Thoracic aorta (tissue), 2 donors: ENCODE data around the gene DNAH10. TPM values are rescaled to one million over a fixed set of nuclear protein-coding genes. Genes with fewer than 3 reads are reported as not detected.

Source experiments
- ATAC-seq: fragments of 150-250 bp; one replicate; pipeline ENCODE4 v1.8.0; 2017; ENCODE audit warnings: low read depth; ENCODE audit not compliant: insufficient number of reproducible peaks, low FRiP score
- DNase-seq: peaks from one replicate; pipeline ENCODE4 v3.0.0-alpha.2; 2020; ENCODE audit warnings: low spot score
- H3K27ac ChIP-seq, 2 donors: fragments of 200-600 bp; sonication (generic); 1 replicate in 1 of 2; 2 replicates in 1 of 2; pipeline ENCODE4 v1.5.1; 2016; ENCODE audit warnings: mild to moderate bottlenecking in 2 of 2, moderate library complexity in 2 of 2
- H3K27me3 ChIP-seq: fragments of 200-600 bp; sonication (generic); replicated peaks from 2 replicates; pipeline ENCODE4 v1.6.0; 2016; ENCODE audit warnings: mild to moderate bottlenecking; ENCODE audit not compliant: insufficient read depth
- H3K36me3 ChIP-seq: fragments of 200-600 bp; sonication (generic); one replicate; pipeline ENCODE4 v1.5.1; 2016
- H3K4me1 ChIP-seq, 2 donors: fragments of 200-600 bp; sonication (generic); 1 replicate in 1 of 2; 2 replicates in 1 of 2; pipeline versions ENCODE4 v1.5.1 to v1.6.0; 2016; ENCODE audit warnings: low read depth in 2 of 2, mild to moderate bottlenecking in 1 of 2; ENCODE audit not compliant: control insufficient read depth in 1 of 2
- H3K4me3 ChIP-seq: fragments of 200-600 bp; sonication (generic); 2 replicates; pipeline ENCODE4 v1.5.1; 2016; ENCODE audit warnings: mild to moderate bottlenecking
- H3K9me3 ChIP-seq: fragments of 200-600 bp; sonication (generic); 2 replicates; pipeline ENCODE4 v1.5.1; 2016
- total RNA-seq, 2 donors: library from RNA; depleted of rRNA; stranded (reverse); fragments of >200 nt; gene quantifications; one replicate each; pipeline versions ENCODE4 v1.1.0 to v1.2.3, GENCODE V29; 2016
- TF ChIP-seq, protein P1 (sequence below): fragments of 200-600 bp; sonication (generic); IDR thresholded peaks from one replicate; pipeline ENCODE4 v1.5.1; 2019; ENCODE audit warnings: antibody characterized with exemption

Gene DNAH10
- total RNA-seq, 2 donors from 2014 or later: under 0.01 to 0.14 TPM

GRCh38 chr12:123914726-123915333 lies 152.7 kb downstream of the DNAH10 start:
- Histone ChIP-seq H3K27me3 (no peaks in the 10 kb centered on the region), H3K36me3 (no peaks in the 10 kb centered on the region), H3K9me3 (no peaks in the 10 kb centered on the region), H3K4me1 (no peaks in the 10 kb centered on the region), H3K4me3 (no peak overlapping the region), H3K27ac (no peak overlapping the region)
- TF ChIP-seq, protein P1, sequence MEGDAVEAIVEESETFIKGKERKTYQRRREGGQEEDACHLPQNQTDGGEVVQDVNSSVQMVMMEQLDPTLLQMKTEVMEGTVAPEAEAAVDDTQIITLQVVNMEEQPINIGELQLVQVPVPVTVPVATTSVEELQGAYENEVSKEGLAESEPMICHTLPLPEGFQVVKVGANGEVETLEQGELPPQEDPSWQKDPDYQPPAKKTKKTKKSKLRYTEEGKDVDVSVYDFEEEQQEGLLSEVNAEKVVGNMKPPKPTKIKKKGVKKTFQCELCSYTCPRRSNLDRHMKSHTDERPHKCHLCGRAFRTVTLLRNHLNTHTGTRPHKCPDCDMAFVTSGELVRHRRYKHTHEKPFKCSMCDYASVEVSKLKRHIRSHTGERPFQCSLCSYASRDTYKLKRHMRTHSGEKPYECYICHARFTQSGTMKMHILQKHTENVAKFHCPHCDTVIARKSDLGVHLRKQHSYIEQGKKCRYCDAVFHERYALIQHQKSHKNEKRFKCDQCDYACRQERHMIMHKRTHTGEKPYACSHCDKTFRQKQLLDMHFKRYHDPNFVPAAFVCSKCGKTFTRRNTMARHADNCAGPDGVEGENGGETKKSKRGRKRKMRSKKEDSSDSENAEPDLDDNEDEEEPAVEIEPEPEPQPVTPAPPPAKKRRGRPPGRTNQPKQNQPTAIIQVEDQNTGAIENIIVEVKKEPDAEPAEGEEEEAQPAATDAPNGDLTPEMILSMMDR: no peak
- DNase-seq (no peak), ATAC-seq (no peak)

GRCh38 chr12:123916729-123917128 lies 154.6 kb downstream of the DNAH10 start:
- DNase-seq: no peak
- no peaks in the 10 kb centered on the region for H3K36me3 ChIP-seq
- no peaks in the 10 kb centered on the region for H3K27me3 ChIP-seq
- TF ChIP-seq, protein P1: no peak
- H3K4me1 ChIP-seq: no peaks in the 10 kb centered on the region
- ATAC-seq: no peak
- no peak overlapping the region for H3K27ac ChIP-seq
- H3K9me3 ChIP-seq: no peaks in the 10 kb centered on the region
- no peak overlapping the region for H3K4me3 ChIP-seq

- no peak for DNase-seq
- ATAC-seq: no peak
- TF ChIP-seq, protein P1: no peak
- Histone ChIP-seq H3K4me1 (no peaks in the 10 kb centered on the region), H3K27ac (no peak overlapping the region), H3K9me3 (no peaks in the 10 kb centered on the region), H3K36me3 (no peaks in the 10 kb centered on the region), H3K4me3 (no peak overlapping the region), H3K27me3 (no peaks in the 10 kb centered on the region)
Observed at GRCh38 chr12:123917337-123917850, 155.3 kb downstream of the DNAH10 start.

DNA sequence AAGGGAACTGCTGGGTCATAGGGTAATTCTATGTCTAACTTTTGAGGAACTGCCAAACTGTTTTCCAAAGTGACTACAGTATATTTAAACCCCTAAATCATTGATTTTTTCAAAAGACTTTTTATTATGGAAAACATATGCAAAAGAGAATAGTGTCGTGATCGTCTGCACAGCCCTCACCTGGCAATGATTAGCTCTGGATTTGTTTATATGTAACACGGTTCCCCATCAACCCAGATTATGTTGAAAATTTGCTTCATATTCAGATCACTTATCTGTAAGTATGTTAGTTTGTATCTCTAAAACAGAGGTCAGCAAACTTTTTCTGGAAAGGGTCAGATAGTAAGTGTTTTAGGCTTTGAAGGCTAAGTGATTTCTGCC lies 157.9 kb downstream of the DNAH10 start:
- Histone ChIP-seq H3K36me3 (no peaks in the 10 kb centered on the region), H3K27ac (no peak overlapping the region), H3K4me1 (no peaks in the 10 kb centered on the region), H3K4me3 (no peak overlapping the region), H3K9me3 (no peaks in the 10 kb centered on the region), H3K27me3 (no peaks in the 10 kb centered on the region)
- no peak for ATAC-seq
- TF ChIP-seq, protein P1: no peak
- no peak for DNase-seq

- H3K4me1 ChIP-seq: no peaks in the 10 kb centered on the region
- TF ChIP-seq, protein P1: no peak
- H3K4me3 ChIP-seq: no peak overlapping the region
- H3K36me3 ChIP-seq: no peaks in the 10 kb centered on the region
- no peaks in the 10 kb centered on the region for H3K9me3 ChIP-seq
- DNase-seq (no peak), ATAC-seq (no peak)
- no peak overlapping the region for H3K27ac ChIP-seq
- H3K27me3 ChIP-seq: no peaks in the 10 kb centered on the region
Observed at GRCh38 chr12:123923038-123923437, 160.9 kb downstream of the DNAH10 start.
